ENCODE results near the gene ZC3H6.
"Not testable (repeated sequence)": the region's sequence is repeated elsewhere in the genome, so short reads cannot be mapped to it uniquely, and the experiment has no call there.

ZC3H6 gene

DNA sequence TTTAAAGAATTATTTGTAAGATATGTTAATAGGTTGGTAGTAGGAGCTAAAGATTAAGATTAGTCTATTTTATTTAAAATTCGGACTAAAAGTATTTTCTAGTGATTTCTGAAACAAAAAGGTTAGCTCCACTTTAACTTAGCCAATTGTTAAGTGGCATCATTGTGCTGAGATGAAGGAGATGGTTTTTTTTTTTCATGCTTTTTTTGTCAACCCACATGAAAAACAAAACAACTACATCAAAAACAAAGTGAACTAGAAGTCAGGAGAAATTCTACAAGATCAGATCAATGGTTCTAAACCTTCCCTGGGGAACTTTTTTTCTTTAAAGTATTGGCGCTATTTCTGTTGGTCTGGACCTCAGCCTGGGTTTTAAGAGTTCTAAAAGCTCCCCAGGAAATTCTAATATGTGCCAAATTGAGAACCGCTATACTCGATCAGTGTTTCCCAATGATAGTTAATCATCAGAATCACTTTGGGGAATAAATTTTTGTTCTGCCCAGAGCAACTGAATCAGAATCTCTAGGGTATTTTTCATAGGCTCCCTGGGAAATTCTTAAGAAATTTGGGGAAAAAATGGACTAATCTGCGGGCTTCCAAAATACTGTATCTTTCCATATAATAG, 2.3 kb downstream of the ZC3H6 start:
- DNase-seq (ENCODE audit: low read depth in 2 of 2): no peak

DNA sequence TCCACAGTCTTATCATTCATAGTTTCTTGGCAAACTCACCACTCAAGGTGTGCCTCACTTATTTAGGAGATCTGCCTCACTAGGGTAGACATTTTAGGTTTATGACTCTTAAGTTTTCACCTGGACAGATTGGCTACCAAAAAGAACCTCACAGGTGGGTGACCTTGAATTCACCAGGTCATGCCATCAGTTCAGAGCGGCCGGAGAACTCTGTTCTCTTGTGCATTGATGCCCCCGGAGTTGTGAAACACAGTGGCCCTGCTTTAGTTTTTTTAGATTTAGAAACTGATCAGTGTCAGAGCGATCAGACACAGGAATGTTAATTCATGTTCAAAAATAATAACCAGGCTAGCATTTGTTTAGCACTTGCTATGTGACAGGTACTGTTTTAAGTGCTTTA, 6.7 kb downstream of the ZC3H6 start:
- DNase-seq (ENCODE audit: low read depth in 2 of 2): not testable (repeated sequence)

DNA sequence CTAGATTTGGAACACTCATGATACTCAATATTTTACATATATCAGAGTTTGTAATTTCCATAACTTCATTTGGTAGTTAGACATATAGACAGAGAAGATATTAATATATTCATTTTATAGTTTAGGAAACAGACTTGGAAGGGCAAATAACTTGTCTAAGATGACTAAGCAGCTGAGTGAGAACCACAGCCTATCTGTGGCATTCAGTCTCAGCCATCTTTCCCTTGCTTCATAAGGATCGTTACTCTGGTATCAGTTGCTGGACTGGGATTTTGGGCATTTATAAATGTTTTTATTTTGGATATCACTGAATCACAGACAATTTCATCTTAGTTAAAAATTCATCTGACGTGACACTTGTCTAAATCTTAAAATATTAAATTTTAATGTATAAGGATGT, 8.1 kb downstream of the ZC3H6 start:
- not testable (repeated sequence) for DNase-seq (ENCODE audit: low read depth in 2 of 2)

DNA sequence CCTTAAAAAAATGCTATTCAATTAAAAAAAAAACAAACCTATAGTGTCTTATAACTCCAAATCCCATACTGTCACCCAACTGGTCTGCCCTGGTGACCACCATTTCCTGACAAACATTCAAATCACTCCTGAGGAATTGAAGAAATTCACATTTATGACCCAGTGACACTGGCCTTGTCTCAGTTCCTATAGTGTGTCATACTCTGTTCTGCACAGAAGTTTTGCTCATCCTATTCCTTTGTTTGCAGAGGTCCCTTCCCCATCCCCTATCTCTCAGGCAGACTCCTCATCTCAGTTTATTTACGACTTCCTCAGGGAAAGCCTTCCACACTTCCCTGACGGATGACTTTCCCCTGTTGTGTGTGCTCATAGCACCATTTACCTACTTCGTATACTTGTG, 14.7 kb downstream of the ZC3H6 start:
- DNase-seq (ENCODE audit: low read depth in 2 of 2): no peak

DNA sequence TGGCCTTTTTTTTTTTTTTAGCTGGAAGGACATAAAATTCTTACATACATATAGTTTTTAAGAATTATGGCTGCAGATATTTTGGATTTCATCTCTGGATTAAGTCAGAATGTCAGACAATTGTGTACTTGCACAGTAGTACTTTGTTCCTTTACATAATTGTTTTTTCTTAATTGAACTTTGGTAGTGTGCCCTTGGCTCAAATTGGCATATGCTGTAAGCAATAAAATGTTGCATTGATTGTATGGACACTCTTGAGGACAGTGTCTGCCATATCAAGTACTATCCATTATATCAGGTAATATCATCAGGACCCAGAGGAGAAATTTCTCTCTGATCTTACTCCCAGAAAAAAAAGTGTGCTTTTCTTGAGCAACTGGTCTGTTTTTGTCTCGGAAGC, 15.3 kb downstream of the ZC3H6 start:
- DNase-seq (ENCODE audit: low read depth in 2 of 2): no peak

DNA sequence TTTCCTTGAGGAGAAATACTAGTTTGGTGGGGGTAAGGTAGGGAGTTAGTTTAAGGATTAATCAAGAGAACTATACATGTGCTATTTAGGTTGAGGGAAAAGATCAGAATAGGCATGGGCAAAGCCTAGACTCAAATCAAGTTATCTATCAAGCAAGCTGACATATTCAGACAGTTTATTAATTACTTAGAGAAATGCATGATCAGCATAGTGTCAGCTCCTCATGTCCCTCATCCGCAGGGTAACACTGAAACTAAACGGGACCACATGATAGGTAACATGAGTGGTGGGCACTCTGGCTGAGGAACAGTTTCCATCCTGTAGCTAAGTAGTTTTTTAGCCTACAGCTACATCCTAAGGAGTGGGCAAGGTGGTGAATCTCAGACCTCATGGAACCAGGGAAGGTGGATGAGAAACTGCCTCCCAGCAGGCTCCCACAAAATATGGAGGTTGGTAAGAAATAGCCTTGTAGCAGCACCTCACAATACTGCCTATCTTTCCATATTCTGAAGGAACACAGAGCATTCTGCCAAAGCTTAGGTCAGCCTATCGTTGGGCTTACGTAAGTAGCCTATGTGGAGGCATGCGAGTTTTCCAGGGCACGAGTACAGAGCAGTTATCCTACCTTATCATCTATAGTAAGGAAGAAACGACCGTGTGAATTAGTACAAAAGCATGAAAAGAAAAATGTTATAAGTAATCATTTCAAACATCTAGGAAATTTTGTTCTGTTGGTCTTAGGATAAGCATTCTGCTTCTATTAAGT, 18.4 kb downstream of the ZC3H6 start:
- no peak for DNase-seq (ENCODE audit: low read depth in 2 of 2)

DNA sequence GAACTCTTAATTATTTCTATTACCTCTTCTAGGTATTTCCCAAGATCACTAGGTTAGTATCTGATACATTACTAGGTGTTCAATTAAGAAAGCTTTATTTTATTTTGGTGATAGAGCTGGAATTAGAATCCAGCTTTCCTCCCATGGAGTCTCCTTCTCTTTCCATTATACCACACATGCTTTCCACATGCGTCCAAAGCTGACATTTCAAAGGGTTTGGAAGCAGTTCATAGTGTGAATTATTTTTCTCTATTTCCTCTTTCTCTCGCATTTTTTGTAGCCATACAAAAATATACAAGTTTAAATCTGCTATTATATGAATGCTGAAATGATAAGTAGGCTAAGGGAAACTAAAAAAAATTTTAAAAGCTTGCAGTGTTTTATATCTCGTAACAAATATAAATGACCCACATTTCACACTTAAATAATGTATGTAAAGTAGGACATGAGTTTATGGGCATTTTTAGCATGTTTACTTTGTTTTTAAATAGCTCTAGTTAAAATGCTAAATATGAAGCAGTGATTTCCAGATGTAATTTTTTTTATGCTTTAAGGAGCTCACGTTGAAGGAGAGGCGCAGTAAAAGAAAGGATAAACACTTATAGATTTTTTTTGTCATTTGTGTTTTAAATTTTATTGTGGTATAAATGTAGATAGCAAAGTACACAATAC, 20.1 kb downstream of the ZC3H6 start:
- DNase-seq (ENCODE audit: low read depth in 2 of 2): no peak

DNA sequence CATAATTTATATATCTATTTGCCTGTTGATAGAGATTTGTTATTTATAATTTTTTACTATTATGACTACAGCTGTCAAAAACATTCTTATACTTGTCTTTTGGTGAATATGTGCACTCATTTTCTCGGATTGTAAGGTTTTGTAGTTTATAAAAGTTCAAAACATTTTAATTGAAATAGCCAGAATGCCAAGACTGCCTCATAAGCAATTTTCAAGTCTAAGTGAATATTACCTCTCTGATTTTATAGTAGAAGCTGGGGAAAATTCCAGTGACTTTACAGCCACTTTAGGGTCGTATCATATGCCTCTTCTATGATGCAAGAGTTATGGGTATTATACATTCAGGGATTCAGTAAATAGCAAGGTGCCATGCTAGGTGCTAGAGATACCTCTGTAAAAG, 21.0 kb downstream of the ZC3H6 start:
- DNase-seq (ENCODE audit: low read depth in 2 of 2): no peak

DNA sequence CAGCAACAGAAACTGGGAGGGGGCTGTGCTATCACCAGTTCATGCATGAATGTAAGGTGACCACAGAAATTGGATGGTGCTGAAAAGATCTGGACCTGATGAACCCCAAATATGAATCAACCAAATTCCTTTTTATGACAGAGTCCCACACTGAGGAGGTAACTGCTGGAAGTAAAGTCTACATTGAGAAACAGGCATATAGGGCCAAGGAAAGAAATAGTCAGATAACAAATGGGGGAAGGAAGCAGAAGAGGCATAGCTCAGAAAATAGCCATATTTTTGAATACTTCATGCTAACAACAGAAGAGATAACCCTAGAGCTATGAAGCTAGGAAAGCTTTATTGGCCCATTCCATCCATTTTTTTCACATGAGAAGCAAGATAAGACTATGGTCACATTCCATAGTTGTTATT, 25.8 kb downstream of the ZC3H6 start:
- DNase-seq (ENCODE audit: low read depth in 2 of 2): peak in 1 of 2 experiments; percentile 19

DNA sequence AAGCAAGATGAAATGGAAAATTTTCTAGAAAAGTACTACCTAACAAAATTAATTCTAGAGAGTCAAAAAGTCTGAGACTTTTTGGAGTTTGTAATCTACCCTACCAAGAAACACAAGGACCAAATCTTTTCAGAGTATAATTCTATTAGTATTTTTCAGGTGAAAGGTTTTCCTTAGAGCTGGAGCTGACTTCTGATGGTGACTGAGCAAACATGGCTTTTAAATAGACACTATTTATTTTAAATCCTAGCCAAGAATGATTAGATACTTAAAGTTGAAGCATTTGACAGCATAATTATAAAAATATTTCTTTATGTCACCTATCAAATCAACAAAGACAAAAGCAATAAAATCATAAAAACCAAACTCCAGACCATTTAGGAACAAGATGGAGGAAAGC, 26.6 kb downstream of the ZC3H6 start:
- no peak for DNase-seq (ENCODE audit: low read depth in 2 of 2)

DNA sequence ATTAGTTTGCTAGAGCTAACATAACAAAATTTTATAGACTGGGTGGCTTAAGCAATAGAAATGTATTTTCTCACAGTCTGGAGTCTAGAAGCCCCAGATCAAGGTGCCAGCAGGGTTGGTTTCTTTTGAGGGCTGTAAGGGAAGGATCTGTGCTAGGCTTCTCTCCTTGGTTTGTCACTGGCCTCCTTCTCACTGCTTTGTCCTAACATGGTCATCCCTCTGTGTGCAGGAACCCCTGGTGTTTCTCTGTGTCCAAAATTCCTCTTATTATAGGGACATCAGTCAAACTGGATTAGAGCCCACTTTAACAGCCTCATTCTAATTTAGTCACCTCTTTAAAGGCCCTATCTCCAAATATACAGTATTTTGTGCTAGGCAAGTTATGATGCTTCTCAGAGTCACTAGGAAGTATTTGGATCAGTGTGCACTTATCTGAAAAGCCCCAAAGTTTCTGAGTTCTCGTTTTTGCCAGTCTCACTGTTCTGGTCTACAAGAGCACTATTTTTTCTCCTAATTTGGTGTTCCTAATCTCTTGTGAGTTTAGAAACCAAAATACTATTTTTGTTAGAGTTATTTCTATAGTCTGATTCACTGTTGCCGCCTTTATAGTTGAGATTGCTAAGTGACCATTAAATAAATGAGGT, 29.0 kb downstream of the ZC3H6 start:
- DNase-seq (ENCODE audit: low read depth in 2 of 2): no peak

DNA sequence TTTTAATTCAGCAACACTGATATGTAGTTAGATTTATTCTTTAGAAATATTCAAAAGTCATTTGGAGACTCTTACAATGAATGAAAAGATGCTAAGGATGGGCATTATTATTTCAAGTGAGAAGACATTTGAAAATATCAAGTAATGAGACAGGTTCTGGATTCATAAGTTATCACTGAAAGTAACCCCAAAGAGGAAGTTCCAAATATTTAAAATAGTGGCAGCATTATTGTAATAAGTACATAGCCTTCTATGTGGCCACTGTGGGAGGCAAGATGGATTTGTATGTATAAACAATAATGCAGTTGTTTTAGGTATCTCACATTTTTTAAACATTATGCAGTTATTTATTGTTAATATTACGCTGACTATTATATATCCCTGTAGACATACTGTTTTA, 29.7 kb downstream of the ZC3H6 start:
- no peak for DNase-seq (ENCODE audit: low read depth in 2 of 2)

DNA sequence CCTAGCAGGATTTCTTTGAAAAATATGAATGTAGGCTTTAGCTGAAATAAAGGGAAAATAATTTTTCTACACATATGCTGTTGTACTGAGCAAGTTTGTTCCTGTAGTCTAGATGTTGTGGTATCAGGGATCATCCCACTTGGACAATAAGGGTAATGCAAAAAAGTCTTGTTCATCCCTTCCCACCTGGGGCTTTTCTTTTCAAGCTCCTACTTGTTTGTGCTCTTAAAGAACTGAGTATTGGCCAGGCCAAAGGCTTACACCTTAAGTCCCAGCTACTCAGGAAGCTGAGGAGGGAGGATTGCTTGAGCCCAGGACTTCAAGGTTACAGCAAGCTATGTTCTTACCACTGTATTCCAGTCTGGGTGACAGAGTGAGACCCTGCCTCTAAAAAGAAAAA, 35.5 kb downstream of the ZC3H6 start:
- DNase-seq (ENCODE audit: low read depth in 2 of 2): no peak

DNA sequence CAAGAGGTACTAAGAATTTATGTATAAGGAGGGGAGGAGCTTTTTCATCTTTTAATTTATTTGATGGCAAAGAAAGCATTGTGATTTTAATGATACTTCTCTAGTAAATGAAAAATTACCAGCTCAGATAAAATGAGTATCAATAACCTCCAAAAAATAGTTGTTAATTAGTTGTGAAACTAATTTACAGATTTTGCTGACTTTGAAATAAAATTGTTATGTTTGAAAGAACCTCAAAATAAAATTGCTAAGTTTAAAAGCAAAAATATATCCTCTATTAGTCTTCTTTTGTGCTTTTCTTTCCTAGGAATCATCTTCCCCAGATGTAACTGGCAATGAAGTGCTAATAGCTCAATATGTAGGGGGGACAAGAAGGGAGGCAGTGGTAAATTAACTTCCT, 36.5 kb downstream of the ZC3H6 start:
- DNase-seq (ENCODE audit: low read depth in 2 of 2): no peak

DNA sequence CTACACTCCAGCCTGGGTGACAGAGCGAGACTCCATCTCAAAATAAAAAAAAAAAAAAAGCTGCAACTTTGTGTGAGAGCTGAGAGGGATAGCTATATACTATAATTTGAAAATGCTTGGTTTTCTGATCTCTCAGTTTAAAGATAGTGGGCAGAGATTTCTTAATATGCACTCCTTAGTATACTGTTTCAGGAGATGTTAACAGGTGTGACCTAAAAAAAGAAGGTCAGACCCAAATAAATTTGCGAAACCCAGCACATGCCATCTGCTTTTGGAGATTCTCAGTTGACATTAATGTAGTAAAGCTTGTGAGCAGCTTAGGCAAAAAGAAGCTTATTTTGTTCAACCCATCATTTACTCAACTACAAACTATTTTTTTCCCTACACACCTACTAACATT, 37.4 kb downstream of the ZC3H6 start:
- DNase-seq (ENCODE audit: low read depth in 2 of 2): no peak

DNA sequence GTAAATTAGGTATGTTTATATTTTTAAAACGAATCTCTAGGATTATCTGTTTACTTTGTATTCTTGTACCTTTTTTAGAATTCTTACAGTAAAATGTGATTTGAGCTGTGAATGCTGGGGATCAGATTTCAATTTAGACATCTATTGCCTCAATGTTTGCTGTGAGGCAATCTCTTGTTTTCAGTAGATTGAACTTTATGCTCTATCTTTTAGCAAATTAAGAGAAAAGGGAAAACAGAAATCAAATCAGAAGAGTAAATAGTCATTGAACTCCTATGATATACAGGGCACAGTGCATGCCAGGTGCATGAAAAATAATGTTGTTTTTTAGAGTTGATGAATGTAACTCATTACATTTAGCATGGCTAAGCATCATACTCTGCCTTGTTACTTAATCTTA, 39.5 kb downstream of the ZC3H6 start:
- DNase-seq (ENCODE audit: low read depth in 2 of 2): no peak

DNA sequence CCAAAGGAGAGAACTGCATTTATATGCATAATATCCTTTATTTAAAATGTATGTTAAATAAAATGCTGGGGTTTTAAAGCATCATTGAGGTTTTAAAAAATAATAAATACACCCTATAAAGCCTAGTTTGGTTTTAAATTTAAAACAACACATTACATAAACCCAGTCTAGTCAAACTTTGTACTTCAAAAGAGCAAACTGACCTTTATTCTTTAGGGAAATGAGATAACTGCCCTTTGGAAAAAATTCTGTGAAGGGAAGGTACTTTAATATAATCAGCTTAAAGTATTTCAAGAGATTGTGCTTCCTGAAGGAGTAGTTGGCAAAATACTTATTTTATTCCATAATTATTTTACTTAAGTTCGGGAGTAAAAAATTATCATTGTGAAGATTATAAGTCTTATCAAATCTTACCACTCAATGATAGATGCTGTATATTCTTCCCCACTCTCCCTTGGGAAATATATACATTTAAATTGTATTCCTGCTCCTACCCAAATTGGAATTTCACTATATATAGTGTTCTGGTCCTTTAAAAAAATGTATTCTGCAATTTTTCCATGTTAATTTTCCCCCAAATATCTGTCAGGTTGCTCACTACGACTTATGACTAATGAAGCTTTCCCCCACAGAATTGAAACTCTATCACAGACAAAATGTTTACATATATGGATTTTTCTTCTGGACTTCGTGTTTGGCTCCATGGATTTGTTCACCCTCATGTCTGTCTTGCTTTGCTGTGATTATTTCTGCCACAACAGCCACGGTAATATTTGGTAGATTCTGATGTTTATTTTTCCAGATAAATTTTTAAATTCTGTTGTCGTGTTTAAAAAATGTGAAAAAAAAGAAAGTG, 42.1 kb downstream of the ZC3H6 start:
- DNase-seq (ENCODE audit: low read depth in 2 of 2): peak; percentile 8 to 10

DNA sequence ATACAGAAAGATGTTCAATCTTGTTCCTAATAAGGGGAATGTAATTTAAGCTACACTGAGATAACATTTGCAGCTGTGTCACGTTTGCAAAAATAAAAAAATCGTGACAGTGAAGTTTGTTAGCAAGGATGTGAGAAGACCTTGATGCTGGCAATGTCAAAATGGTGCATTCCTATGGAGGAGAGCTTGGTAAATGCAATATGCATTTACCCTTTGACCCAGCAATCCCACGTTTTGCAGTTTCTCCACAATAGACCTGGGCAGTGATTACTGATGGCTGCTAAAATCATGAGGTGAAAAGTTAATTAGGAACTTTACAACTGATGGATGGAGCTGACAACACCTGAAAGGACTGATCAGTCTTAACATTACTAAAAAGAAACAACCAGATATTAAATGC, 43.1 kb downstream of the ZC3H6 start:
- DNase-seq (ENCODE audit: low read depth in 2 of 2): no peak

DNA sequence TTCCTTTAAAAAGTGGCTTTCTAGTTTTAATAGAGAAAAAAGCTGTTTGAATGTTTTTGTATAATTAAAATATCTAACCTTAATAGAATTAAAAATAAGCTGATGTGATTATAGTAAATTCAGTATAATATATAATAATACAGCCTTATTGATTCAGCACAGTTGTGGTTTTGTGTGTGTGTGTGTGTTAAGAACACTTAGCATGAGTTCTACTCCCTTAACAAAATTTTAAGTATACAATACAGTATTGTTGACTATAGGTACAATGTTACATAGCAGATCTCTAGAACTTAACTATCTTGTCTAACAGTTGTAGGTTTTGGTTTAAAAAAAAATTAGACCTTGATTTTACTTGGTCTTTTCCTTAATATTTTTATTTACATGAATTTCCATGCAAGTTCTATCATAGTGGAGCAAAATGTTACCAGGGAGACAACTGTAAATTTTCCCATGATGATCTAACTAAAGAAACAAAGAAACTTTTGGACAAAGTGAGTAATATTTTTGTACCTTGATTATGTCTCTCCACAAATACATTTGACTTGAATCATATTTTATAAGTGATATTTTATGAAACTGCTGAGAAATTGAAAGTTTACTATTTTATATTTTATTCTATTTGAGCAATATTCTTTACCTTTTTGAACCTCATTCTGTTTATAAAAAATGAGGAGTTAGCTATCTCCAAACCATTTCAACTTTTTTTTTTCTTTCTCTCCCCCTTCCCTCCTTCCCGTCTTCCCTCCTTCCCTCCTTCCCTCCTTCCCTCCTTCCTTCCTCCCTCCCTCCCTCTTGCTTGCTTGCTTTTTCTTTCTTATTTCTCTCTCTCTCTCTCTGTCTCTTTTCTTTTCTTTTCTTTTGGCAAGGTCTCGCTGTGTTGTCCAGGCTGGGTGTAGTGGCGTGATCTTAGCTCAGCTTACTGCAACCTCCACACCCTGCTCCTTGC, 46.3 kb downstream of the ZC3H6 start:
- DNase-seq (ENCODE audit: low read depth in 2 of 2): no peak

DNA sequence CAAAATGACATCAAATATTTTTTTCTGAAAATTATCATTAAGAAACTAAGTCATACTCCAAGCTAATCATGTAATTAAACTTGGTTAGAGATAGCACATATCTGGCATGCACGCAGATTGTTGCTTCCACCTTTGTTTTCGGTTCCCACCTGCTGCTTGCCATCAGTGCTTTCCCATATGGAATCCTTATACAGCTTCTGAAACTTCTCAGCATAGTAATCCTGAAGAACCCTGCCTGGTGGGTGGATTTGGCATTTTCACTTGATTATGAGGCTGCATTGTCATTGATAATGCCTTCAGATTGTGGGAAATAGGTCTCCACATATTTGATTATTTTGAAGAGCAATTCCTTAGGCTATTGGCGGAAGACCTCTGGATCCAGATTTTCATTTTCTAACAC, 47.5 kb downstream of the ZC3H6 start:
- DNase-seq (ENCODE audit: low read depth in 2 of 2): no peak
